Measurements from ENCODE around the gene BTBD9. TPM values are rescaled to one million over a fixed set of nuclear protein-coding genes. Genes with fewer than 3 reads are reported as not detected.

The BTBD9 gene
- total RNA-seq, 1 donor from 2014 or later: 10.3 TPM

DNA sequence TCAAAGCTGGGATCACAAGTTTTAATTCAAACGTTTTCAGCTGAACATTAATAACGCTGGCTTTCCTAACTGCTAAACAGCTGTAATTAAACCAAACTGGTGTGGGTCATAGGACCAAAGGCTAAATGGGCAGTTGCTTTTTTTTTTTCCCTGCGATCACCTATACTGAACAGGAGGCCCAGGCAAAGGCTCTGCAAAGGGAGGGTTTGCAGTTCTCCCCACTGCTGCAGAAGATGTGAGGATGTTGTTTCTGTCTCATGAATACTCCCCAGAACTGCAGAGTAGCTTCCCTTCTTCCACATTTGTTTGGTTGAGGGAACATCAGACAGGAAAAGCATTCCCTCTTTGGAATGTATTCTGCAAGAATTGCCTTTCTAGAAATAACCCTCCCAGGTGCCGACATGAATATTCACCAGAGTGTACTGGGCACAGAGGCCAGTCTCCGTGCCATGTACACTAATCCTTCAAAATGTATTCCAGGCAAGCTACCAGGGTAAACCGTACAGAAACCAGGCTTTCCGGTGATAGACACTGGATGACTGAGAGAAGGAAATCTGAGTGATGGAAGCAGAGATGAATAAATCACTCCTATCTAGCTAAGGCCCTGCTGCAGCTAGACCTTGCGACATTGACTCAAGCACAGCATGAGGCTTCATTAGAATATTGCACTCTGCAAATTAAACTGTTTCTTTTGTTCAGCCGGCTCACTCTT lies 370.1 kb downstream of the BTBD9 start:
- H3K27ac Mint-ChIP-seq (ENCODE audit: unreplicated experiment): no peak overlapping the region
- no peaks in the 10 kb centered on the region for H3K36me3 Mint-ChIP-seq (ENCODE audit: low read depth, unreplicated experiment)
- H3K4me1 Mint-ChIP-seq (ENCODE audit: unreplicated experiment): peaks cover 32% of the 10 kb centered on the region
- no peak overlapping the region for H3K4me3 Mint-ChIP-seq (ENCODE audit: unreplicated experiment)
- peaks cover 2% of the 10 kb centered on the region for H3K27me3 Mint-ChIP-seq (ENCODE audit: unreplicated experiment)
- TF ChIP-seq, protein P1, sequence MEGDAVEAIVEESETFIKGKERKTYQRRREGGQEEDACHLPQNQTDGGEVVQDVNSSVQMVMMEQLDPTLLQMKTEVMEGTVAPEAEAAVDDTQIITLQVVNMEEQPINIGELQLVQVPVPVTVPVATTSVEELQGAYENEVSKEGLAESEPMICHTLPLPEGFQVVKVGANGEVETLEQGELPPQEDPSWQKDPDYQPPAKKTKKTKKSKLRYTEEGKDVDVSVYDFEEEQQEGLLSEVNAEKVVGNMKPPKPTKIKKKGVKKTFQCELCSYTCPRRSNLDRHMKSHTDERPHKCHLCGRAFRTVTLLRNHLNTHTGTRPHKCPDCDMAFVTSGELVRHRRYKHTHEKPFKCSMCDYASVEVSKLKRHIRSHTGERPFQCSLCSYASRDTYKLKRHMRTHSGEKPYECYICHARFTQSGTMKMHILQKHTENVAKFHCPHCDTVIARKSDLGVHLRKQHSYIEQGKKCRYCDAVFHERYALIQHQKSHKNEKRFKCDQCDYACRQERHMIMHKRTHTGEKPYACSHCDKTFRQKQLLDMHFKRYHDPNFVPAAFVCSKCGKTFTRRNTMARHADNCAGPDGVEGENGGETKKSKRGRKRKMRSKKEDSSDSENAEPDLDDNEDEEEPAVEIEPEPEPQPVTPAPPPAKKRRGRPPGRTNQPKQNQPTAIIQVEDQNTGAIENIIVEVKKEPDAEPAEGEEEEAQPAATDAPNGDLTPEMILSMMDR (IDR thresholded peaks at IDR 0.05; ENCODE audit: unreplicated experiment): no peak
- no peaks in the 10 kb centered on the region for H3K9me3 Mint-ChIP-seq (ENCODE audit: unreplicated experiment)
- DNase-seq (ENCODE audit: low spot score): no peak

DNA sequence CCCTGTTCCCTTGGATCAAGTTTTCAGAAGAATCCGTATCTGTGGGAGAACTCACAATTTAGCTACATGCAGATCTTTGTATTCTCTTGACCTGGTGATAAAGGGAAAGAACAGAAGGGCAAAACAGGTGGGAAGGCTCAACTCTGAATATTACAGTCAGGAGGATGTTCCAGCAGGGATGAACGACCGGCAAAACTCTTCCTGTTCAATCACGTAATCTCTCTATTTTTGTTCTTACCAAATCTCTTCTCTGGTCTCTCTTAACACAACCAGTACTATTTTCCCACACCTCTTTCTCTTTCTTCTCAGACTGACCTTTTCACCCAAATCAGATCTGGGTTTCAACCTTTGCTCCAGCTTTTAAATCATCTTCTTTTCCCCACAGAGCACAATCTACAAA lies 371.4 kb downstream of the BTBD9 start:
- no peaks in the 10 kb centered on the region for H3K36me3 Mint-ChIP-seq (ENCODE audit: low read depth, unreplicated experiment)
- peaks cover 4% of the 10 kb centered on the region for H3K27me3 Mint-ChIP-seq (ENCODE audit: unreplicated experiment)
- no peak overlapping the region for H3K4me3 Mint-ChIP-seq (ENCODE audit: unreplicated experiment)
- TF ChIP-seq, protein P1 (IDR thresholded peaks at IDR 0.05; ENCODE audit: unreplicated experiment): no peak
- H3K4me1 Mint-ChIP-seq (ENCODE audit: unreplicated experiment): peaks cover 28% of the 10 kb centered on the region
- H3K9me3 Mint-ChIP-seq (ENCODE audit: unreplicated experiment): no peaks in the 10 kb centered on the region
- H3K27ac Mint-ChIP-seq (ENCODE audit: unreplicated experiment): no peak overlapping the region
- DNase-seq (ENCODE audit: low spot score): no peak

DNA sequence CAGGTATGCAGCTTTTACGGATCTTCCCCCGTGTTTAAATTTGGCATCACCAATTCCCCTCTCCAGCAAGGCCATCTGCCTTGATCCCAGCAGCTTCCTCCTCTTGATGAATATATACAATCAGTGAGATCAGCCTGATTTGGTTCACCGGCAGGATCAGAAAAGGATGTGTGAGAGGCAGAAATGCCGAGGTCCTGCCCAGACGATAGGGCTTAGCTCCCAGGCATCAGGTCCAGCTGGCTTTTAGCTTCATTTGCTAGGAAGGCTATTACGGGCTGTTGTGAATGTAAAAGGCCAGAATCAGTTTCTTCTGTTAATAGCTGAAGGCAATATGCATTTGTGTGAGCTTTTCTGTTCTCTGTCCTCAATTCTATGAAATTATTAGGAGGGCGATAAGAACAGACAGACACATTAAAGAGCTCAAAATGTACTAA lies 372.8 kb downstream of the BTBD9 start:
- H3K4me3 Mint-ChIP-seq (ENCODE audit: unreplicated experiment): no peak overlapping the region
- peaks cover 4% of the 10 kb centered on the region for H3K27me3 Mint-ChIP-seq (ENCODE audit: unreplicated experiment)
- no peaks in the 10 kb centered on the region for H3K9me3 Mint-ChIP-seq (ENCODE audit: unreplicated experiment)
- peaks cover 32% of the 10 kb centered on the region for H3K4me1 Mint-ChIP-seq (ENCODE audit: unreplicated experiment)
- H3K36me3 Mint-ChIP-seq (ENCODE audit: low read depth, unreplicated experiment): no peaks in the 10 kb centered on the region
- no peak for DNase-seq (ENCODE audit: low spot score)
- TF ChIP-seq, protein P1 (IDR thresholded peaks at IDR 0.05; ENCODE audit: unreplicated experiment): no peak
- no peak overlapping the region for H3K27ac Mint-ChIP-seq (ENCODE audit: unreplicated experiment)

DNA sequence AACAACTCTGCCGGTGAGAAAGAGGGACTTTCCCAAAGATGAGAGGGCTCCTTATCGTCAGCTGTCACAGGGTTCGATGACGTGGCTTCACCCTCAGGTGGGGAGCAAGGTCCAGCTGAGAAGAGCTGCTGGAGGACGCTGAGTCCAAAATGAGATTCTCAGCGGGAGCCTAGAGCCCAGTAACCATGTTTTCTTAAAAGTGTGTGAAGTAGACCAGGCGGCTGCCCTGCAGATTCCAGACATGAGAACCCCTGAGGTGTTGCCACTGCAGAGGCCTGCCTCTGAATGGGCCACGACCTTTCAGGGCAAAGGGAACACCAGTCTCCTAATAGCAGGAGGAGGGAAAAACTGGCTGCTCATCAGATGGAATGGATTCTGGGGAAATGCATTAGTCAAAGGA lies 375.1 kb downstream of the BTBD9 start:
- peaks cover 27% of the 10 kb centered on the region for H3K4me1 Mint-ChIP-seq (ENCODE audit: unreplicated experiment)
- H3K27ac Mint-ChIP-seq (ENCODE audit: unreplicated experiment): no peak overlapping the region
- peaks cover 4% of the 10 kb centered on the region for H3K27me3 Mint-ChIP-seq (ENCODE audit: unreplicated experiment)
- no peaks in the 10 kb centered on the region for H3K36me3 Mint-ChIP-seq (ENCODE audit: low read depth, unreplicated experiment)
- no peak for DNase-seq (ENCODE audit: low spot score)
- no peaks in the 10 kb centered on the region for H3K9me3 Mint-ChIP-seq (ENCODE audit: unreplicated experiment)
- no peak overlapping the region for H3K4me3 Mint-ChIP-seq (ENCODE audit: unreplicated experiment)
- TF ChIP-seq, protein P1 (IDR thresholded peaks at IDR 0.05; ENCODE audit: unreplicated experiment): no peak

DNA sequence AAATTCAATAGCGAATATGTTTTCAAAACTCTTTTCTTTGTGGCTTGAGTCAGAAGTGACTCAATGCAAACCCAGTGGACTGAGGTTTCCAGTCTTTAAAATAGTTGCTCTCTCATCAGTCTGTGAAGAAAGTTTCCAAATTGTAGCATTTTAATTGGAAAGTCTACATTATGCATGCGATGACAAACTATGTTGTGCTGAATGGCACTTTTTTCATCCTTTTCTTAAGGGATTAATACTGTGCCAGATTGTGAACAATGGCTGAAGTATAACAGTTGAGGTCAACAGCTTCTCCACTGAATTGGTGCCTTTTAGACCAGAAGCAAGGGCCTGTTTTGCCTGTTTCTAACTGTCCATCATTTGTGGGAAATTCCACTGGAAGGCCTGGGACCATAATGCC lies 377.1 kb downstream of the BTBD9 start:
- no peaks in the 10 kb centered on the region for H3K36me3 Mint-ChIP-seq (ENCODE audit: low read depth, unreplicated experiment)
- H3K9me3 Mint-ChIP-seq (ENCODE audit: unreplicated experiment): no peaks in the 10 kb centered on the region
- no peak overlapping the region for H3K4me3 Mint-ChIP-seq (ENCODE audit: unreplicated experiment)
- TF ChIP-seq, protein P1 (IDR thresholded peaks at IDR 0.05; ENCODE audit: unreplicated experiment): no peak
- peak overlapping the region; percentile 31 for H3K27ac Mint-ChIP-seq (ENCODE audit: unreplicated experiment)
- no peak for DNase-seq (ENCODE audit: low spot score)
- peaks cover 13% of the 10 kb centered on the region for H3K4me1 Mint-ChIP-seq (ENCODE audit: unreplicated experiment)
- peaks cover 2% of the 10 kb centered on the region for H3K27me3 Mint-ChIP-seq (ENCODE audit: unreplicated experiment)

Measured in endothelial cell (in vitro differentiated cells).